SIG-M5 treated with dmso at 0.1 percent for 504 hours (cell line): ENCODE data around the gene JADE1.
A peak's percentile ranks its signal among the peaks of the same experiment; 100 is the strongest.

Source experiments
- DNase-seq: peaks from one replicate; lab custom pipeline; 2025; ENCODE audit not compliant: unreplicated experiment; lab: John Stamatoyannopoulos, UW

The JADE1 gene

GRCh38 chr4:128809477-128810330 lies at the start of gene JADE1:
Gene JADE1 (plus strand): TSS chr4:128809700. CDS start chr4:128831759, 22,059 bp downstream.
- peak; percentile 90 for DNase-seq

GRCh38 chr4:128766781-128767180 lies 42.7 kb upstream of the JADE1 start:
- DNase-seq: no peak

GRCh38 chr4:128768373-128768996 lies 41.0 kb upstream of the JADE1 start:
- no peak for DNase-seq

- no peak for DNase-seq
These were observed 40.5 kb upstream of the JADE1 start for GRCh38 chr4:128769011-128769410.

GRCh38 chr4:128770807-128771206 lies 38.7 kb upstream of the JADE1 start:
- peak; percentile 47 for DNase-seq

- no peak for DNase-seq
These were observed 34.0 kb upstream of the JADE1 start for GRCh38 chr4:128775477-128775876.

- no peak for DNase-seq
These were observed 33.6 kb upstream of the JADE1 start for GRCh38 chr4:128775916-128776315.

- DNase-seq: no peak
These were observed 32.7 kb upstream of the JADE1 start for GRCh38 chr4:128776794-128777216.

GRCh38 chr4:128780688-128781087 lies 28.8 kb upstream of the JADE1 start:
- no peak for DNase-seq

GRCh38 chr4:128782076-128782715 lies 27.3 kb upstream of the JADE1 start:
- no peak for DNase-seq

- DNase-seq: no peak
These were observed 26.5 kb upstream of the JADE1 start for GRCh38 chr4:128782875-128783614.

- DNase-seq: no peak
These were observed 21.8 kb upstream of the JADE1 start for GRCh38 chr4:128787509-128788311.

GRCh38 chr4:128793859-128794672 lies 15.4 kb upstream of the JADE1 start:
- DNase-seq: peak; percentile 35

- DNase-seq: no peak
These were observed 12.6 kb upstream of the JADE1 start for GRCh38 chr4:128796934-128797333.

GRCh38 chr4:128800284-128800683 lies 9.2 kb upstream of the JADE1 start:
- DNase-seq: no peak

- no peak for DNase-seq
These were observed 8.7 kb upstream of the JADE1 start for GRCh38 chr4:128800701-128801284.

GRCh38 chr4:128802680-128803628 lies 6.5 kb upstream of the JADE1 start:
- DNase-seq: no peak

- DNase-seq: no peak
These were observed 5.7 kb upstream of the JADE1 start for GRCh38 chr4:128803783-128804182.
